Measurements from ENCODE around the gene DDT. TPM values are rescaled to one million over a fixed set of nuclear protein-coding genes. Genes with fewer than 3 reads are reported as not detected.
"Not testable (repeated sequence)": the region's sequence is repeated elsewhere in the genome, so short reads cannot be mapped to it uniquely, and the experiment has no call there.

Gene DDT
- total and polyA plus RNA-seq, 3 experiments from 2014 or later = 84.5 to 109 (median 88.2) TPM

GRCh38 chr22:23986538-23987178 lies 12.4 kb upstream of the DDT start:
- H3K27ac ChIP-seq (ENCODE audit: low read depth, low read length); H3K9me3 Mint-ChIP-seq; H3K27ac Mint-ChIP-seq; H3K36me3 ChIP-seq (ENCODE audit: insufficient read depth, low read length); H3K36me3 Mint-ChIP-seq; H3K27me3 Mint-ChIP-seq; CTCF ChIA-PET; H3K4me1 ChIP-seq (ENCODE audit: insufficient read depth, low read length); H3K4me3 Mint-ChIP-seq; H3K27me3 ChIP-seq (ENCODE audit: insufficient read depth, low read length, poor library complexity, severe bottlenecking); POLR2A ChIA-PET; H3K4me1 Mint-ChIP-seq; DNase-seq; H3K4me3 ChIP-seq (ENCODE audit: low read length); H3K9me3 ChIP-seq (ENCODE audit: low read length): not testable (repeated sequence)

GRCh38 chr22:23986089-23986488 lies 11.8 kb upstream of the DDT start:
- H3K9me3 Mint-ChIP-seq; H3K27ac ChIP-seq (ENCODE audit: low read depth, low read length); H3K27me3 ChIP-seq (ENCODE audit: insufficient read depth, low read length, poor library complexity, severe bottlenecking); H3K27ac Mint-ChIP-seq; DNase-seq; H3K4me1 Mint-ChIP-seq; H3K4me3 Mint-ChIP-seq; H3K9me3 ChIP-seq (ENCODE audit: low read length); H3K36me3 ChIP-seq (ENCODE audit: insufficient read depth, low read length); H3K36me3 Mint-ChIP-seq; CTCF ChIA-PET; POLR2A ChIA-PET; H3K4me1 ChIP-seq (ENCODE audit: insufficient read depth, low read length); H3K4me3 ChIP-seq (ENCODE audit: low read length); H3K27me3 Mint-ChIP-seq: not testable (repeated sequence)

GRCh38 chr22:23984430-23984829 lies 10.2 kb upstream of the DDT start:
- ChIA-PET POLR2A (no interaction called here), CTCF (no interaction called here)
- Histone ChIP-seq H3K36me3 (ENCODE audit: insufficient read depth, low read length) (no peaks in the 10 kb centered on the region), H3K4me3 (ENCODE audit: low read length) (no peak overlapping the region), H3K9me3 (ENCODE audit: low read length) (no peaks in the 10 kb centered on the region), H3K27ac (ENCODE audit: low read depth, low read length) (no peak overlapping the region), H3K27me3 (ENCODE audit: insufficient read depth, low read length, poor library complexity, severe bottlenecking) (no peaks in the 10 kb centered on the region), H3K4me1 (ENCODE audit: insufficient read depth, low read length) (no peaks in the 10 kb centered on the region)
- peaks cover 0 to 4% (median 3%) of the 10 kb centered on the region in 3 donors for H3K4me1 Mint-ChIP-seq
- H3K4me3 Mint-ChIP-seq = no peak overlapping the region
- H3K36me3 Mint-ChIP-seq = no peaks in the 10 kb centered on the region
- peak overlapping the region in 2 of 8 donors; percentile 81 to 86 for H3K27ac Mint-ChIP-seq
- H3K9me3 Mint-ChIP-seq = no peaks in the 10 kb centered on the region
- peaks cover 0 to 3% of the 10 kb centered on the region in 2 donors for H3K27me3 Mint-ChIP-seq
- peak in 2 of 5 donors; percentile 51 for DNase-seq

DNA sequence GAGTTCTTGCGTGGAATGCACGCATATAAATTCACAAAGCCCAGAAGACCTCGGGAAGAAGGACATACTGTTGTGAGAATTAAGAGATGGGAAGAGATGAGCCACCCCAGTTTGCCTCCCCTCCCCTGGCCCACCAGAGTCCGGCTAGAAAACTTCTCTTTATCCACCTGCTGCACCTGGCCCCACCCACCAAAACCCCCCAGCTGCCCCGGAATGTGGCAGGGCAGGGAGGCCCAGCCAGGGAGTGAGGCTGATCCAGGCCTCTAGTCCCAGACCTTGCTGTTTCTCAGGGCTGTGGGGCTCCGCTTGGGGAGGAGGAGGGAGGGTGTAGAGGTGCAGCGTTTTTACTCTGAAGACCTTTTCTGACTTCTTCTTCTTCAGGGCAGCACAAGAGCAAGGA lies 6.3 kb upstream of the DDT start:
- H3K27me3 ChIP-seq (ENCODE audit: insufficient read depth, low read length, poor library complexity, severe bottlenecking); CTCF ChIA-PET; H3K9me3 Mint-ChIP-seq; H3K4me1 Mint-ChIP-seq; H3K27me3 Mint-ChIP-seq; H3K9me3 ChIP-seq (ENCODE audit: low read length); H3K27ac Mint-ChIP-seq; H3K4me1 ChIP-seq (ENCODE audit: insufficient read depth, low read length); H3K4me3 ChIP-seq (ENCODE audit: low read length); H3K4me3 Mint-ChIP-seq; POLR2A ChIA-PET; DNase-seq; H3K27ac ChIP-seq (ENCODE audit: low read depth, low read length); H3K36me3 Mint-ChIP-seq; H3K36me3 ChIP-seq (ENCODE audit: insufficient read depth, low read length): not testable (repeated sequence)

DNA sequence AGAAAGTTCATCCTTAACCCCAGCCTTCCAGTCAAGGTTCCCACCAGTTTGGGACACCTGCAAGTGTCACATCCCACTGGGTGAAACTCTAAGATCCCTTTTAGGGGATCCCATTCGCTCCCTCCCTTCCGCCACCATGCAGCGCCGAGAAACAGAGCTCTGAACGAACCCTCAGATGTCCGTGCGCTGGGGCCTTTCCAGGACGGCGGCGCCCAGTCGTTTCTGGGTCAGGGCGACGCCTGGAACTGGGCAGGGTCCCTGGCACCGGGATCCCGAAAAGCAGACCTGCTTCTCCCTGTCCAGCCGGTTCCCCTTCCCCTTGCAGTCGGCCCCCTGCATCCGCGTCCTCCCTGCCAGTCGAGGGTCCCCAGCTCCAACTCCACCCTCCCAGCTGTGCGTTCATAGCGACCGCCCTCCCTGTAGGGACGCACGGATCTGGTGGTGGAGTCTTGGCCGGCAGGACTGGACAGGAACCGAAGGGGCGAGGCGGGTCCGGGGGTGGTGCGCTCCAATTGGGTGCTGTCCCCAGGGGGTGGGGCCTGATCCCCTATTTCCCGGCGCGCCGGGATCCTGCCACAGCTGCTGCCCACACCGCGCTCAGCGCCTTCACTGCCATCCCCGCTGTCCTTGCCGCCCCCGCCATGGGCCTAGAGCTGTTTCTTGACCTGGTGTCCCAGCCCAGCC lies 5.5 kb upstream of the DDT start, which contains the start of gene GSTT2:
Gene GSTT2, plus strand, starts transcription at position 578 of the 684 bp plus-strand sequence.
- H3K4me3 Mint-ChIP-seq; CTCF ChIA-PET; H3K36me3 ChIP-seq (ENCODE audit: insufficient read depth, low read length); H3K27ac ChIP-seq (ENCODE audit: low read depth, low read length); DNase-seq; H3K4me3 ChIP-seq (ENCODE audit: low read length); H3K9me3 ChIP-seq (ENCODE audit: low read length); H3K9me3 Mint-ChIP-seq; POLR2A ChIA-PET; H3K27me3 Mint-ChIP-seq; H3K4me1 Mint-ChIP-seq; H3K27me3 ChIP-seq (ENCODE audit: insufficient read depth, low read length, poor library complexity, severe bottlenecking); H3K4me1 ChIP-seq (ENCODE audit: insufficient read depth, low read length); H3K27ac Mint-ChIP-seq; H3K36me3 Mint-ChIP-seq: not testable (repeated sequence)

DNA sequence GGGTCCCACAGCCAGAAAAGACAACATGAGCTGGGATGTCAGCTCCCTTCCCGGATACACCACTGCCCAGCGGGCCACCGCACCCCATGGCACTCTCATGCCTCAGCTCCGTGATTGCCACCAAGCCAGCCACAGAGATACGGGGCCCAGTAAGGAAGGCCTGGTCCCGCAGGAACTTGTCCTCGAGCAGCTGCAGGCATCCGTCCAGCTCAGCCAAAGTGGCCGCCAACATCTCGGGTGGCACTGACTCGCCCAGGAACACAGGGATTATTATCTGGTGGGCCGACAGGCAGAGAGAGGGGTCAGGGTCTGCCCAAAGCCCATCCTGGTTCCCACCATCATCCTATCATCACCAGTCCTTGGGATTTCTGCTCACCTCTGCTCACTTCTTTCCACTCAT lies 3.1 kb upstream of the DDT start:
- H3K4me1 Mint-ChIP-seq; DNase-seq; H3K9me3 ChIP-seq (ENCODE audit: low read length); H3K27me3 ChIP-seq (ENCODE audit: insufficient read depth, low read length, poor library complexity, severe bottlenecking); H3K4me3 ChIP-seq (ENCODE audit: low read length); H3K4me1 ChIP-seq (ENCODE audit: insufficient read depth, low read length); H3K9me3 Mint-ChIP-seq; POLR2A ChIA-PET; H3K36me3 ChIP-seq (ENCODE audit: insufficient read depth, low read length); CTCF ChIA-PET; H3K36me3 Mint-ChIP-seq; H3K27me3 Mint-ChIP-seq; H3K27ac Mint-ChIP-seq; H3K27ac ChIP-seq (ENCODE audit: low read depth, low read length); H3K4me3 Mint-ChIP-seq: not testable (repeated sequence)

- H3K4me1 ChIP-seq (ENCODE audit: insufficient read depth, low read length); H3K27me3 Mint-ChIP-seq; H3K27me3 ChIP-seq (ENCODE audit: insufficient read depth, low read length, poor library complexity, severe bottlenecking); H3K4me3 Mint-ChIP-seq; CTCF ChIA-PET; H3K9me3 Mint-ChIP-seq; DNase-seq; H3K9me3 ChIP-seq (ENCODE audit: low read length); H3K27ac ChIP-seq (ENCODE audit: low read depth, low read length); H3K27ac Mint-ChIP-seq; POLR2A ChIA-PET; H3K4me3 ChIP-seq (ENCODE audit: low read length): not testable (repeated sequence)
- H3K36me3 ChIP-seq (ENCODE audit: insufficient read depth, low read length) = peaks cover 18% of the 10 kb centered on the region
- peaks cover 7 to 21% (median 8%) of the 10 kb centered on the region in 3 donors for H3K36me3 Mint-ChIP-seq
- H3K4me1 Mint-ChIP-seq = peaks cover 8 to 18% (median 14%) of the 10 kb centered on the region in 3 donors
These were observed 653 bp upstream of the DDT start for GRCh38 chr22:23974836-23975352.

- DNase-seq; H3K4me1 ChIP-seq (ENCODE audit: insufficient read depth, low read length); H3K9me3 ChIP-seq (ENCODE audit: low read length); H3K9me3 Mint-ChIP-seq; POLR2A ChIA-PET; H3K4me3 ChIP-seq (ENCODE audit: low read length); CTCF ChIA-PET; H3K27me3 ChIP-seq (ENCODE audit: insufficient read depth, low read length, poor library complexity, severe bottlenecking); H3K27ac ChIP-seq (ENCODE audit: low read depth, low read length); H3K27me3 Mint-ChIP-seq: not testable (repeated sequence)
- peaks cover 8 to 31% (median 8%) of the 10 kb centered on the region in 3 donors for H3K36me3 Mint-ChIP-seq
- peak overlapping the region in 3 of 8 donors; percentile 40 to 79 (median 43) for H3K27ac Mint-ChIP-seq
- H3K4me3 Mint-ChIP-seq = peak overlapping the region in 5 of 7 donors; percentile 38 to 83 (median 68)
- peaks cover 13 to 21% (median 18%) of the 10 kb centered on the region in 3 donors for H3K4me1 Mint-ChIP-seq
- peaks cover 27% of the 10 kb centered on the region for H3K36me3 ChIP-seq (ENCODE audit: insufficient read depth, low read length)
These were observed 2.3 kb downstream of the DDT start for GRCh38 chr22:23971927-23972326.

All from CD8-positive, alpha-beta memory T cell (primary cell).